RWPE2 (cell line): ENCODE data around the gene KLF11.

ENCODE experiments used
- ATAC-seq: fragments of 200-7000 bp; cut with Tn5 transposase; 3 replicates; pipeline ENCODE4 v1.9.1; 2021; ENCODE audit warnings: low read depth
- DNase-seq: peaks from one replicate; pipeline ENCODE4 v3.0.0-alpha.2; 2020; ENCODE audit warnings: low spot score
- H3K27ac ChIP-seq: fragments of 450-650 bp; 2 replicates; pipeline ENCODE4 v1.5.1; 2017; ENCODE audit warnings: mild to moderate bottlenecking; ENCODE audit not compliant: poor library complexity, severe bottlenecking
- H3K27me3 ChIP-seq: fragments of 250-450 bp; sonication (Bioruptor Pico); 2 replicates; pipeline ENCODE4 v1.5.1; 2021; ENCODE audit warnings: mild to moderate bottlenecking, moderate library complexity; ENCODE audit not compliant: insufficient read depth, poor library complexity, severe bottlenecking
- H3K36me3 ChIP-seq: fragments of 250-450 bp; sonication (Bioruptor Pico); 2 replicates; pipeline ENCODE4 v1.5.1; 2020; ENCODE audit warnings: low read depth, mild to moderate bottlenecking, moderate library complexity
- H3K4me1 ChIP-seq: fragments of 250-450 bp; sonication (Bioruptor Pico); 2 replicates; pipeline ENCODE4 v1.5.1; 2021; ENCODE audit warnings: mild to moderate bottlenecking, moderate library complexity; ENCODE audit not compliant: insufficient read depth, poor library complexity, severe bottlenecking
- H3K4me3 ChIP-seq: fragments of 250-450 bp; sonication (Bioruptor Pico); 2 replicates; pipeline ENCODE4 v1.5.1; 2021; ENCODE audit warnings: mild to moderate bottlenecking, moderate library complexity; ENCODE audit not compliant: severe bottlenecking
- H3K9me3 ChIP-seq: fragments of 250-450 bp; sonication (Bioruptor Pico); 2 replicates; pipeline ENCODE4 v1.5.1; 2021; ENCODE audit warnings: mild to moderate bottlenecking, moderate library complexity; ENCODE audit not compliant: severe bottlenecking
- CTCF ChIP-seq: fragments of 450-650 bp; IDR thresholded peaks from one replicate; pipeline ENCODE4 v1.5.1; 2017; ENCODE audit warnings: mild to moderate bottlenecking, moderate library complexity; ENCODE audit not compliant: poor library complexity, severe bottlenecking

Gene KLF11

GRCh38 chr2:10002681-10003080, 40.7 kb upstream of the KLF11 start:
- H3K9me3 ChIP-seq: no peaks in the 10 kb centered on the region
- H3K4me3 ChIP-seq: no peak overlapping the region
- no peaks in the 10 kb centered on the region for H3K27me3 ChIP-seq
- no peak for DNase-seq
- no peak for TF ChIP-seq CTCF
- H3K4me1 ChIP-seq: no peaks in the 10 kb centered on the region
- no peaks in the 10 kb centered on the region for H3K36me3 ChIP-seq
- H3K27ac ChIP-seq: no peak overlapping the region
- no peak for ATAC-seq

- no peak for TF ChIP-seq CTCF
- Histone ChIP-seq H3K27me3 (no peaks in the 10 kb centered on the region), H3K9me3 (no peaks in the 10 kb centered on the region), H3K4me1 (no peaks in the 10 kb centered on the region), H3K36me3 (no peaks in the 10 kb centered on the region), H3K27ac (no peak overlapping the region), H3K4me3 (no peak overlapping the region)
- DNase-seq (no peak), ATAC-seq (no peak)
Measured at GRCh38 chr2:10003206-10004125, 39.9 kb upstream of the KLF11 start.

GRCh38 chr2:10004401-10004800, 38.9 kb upstream of the KLF11 start:
- Histone ChIP-seq H3K4me1 (no peaks in the 10 kb centered on the region), H3K27me3 (no peaks in the 10 kb centered on the region), H3K9me3 (no peaks in the 10 kb centered on the region), H3K27ac (no peak overlapping the region), H3K4me3 (no peak overlapping the region), H3K36me3 (no peaks in the 10 kb centered on the region)
- TF ChIP-seq CTCF: no peak
- DNase-seq: no peak
- no peak for ATAC-seq

GRCh38 chr2:10004836-10005235, 38.5 kb upstream of the KLF11 start:
- Histone ChIP-seq H3K36me3 (no peaks in the 10 kb centered on the region), H3K27ac (no peak overlapping the region), H3K4me1 (no peaks in the 10 kb centered on the region), H3K4me3 (no peak overlapping the region), H3K9me3 (no peaks in the 10 kb centered on the region), H3K27me3 (no peaks in the 10 kb centered on the region)
- ATAC-seq: no peak
- no peak for DNase-seq
- no peak for TF ChIP-seq CTCF
